Dermis blood vessel endothelial cell (primary cell): ENCODE measurements around the gene MBP. TPM values are rescaled to one million over a fixed set of nuclear protein-coding genes. Genes with fewer than 3 reads are reported as not detected.
A peak's percentile ranks its signal among the peaks of the same experiment; 100 is the strongest.

Experiments used
- DNase-seq: peaks from one replicate; pipeline ENCODE4 v3.0.0; 2010
- total RNA-seq: library from RNA; depleted of rRNA; stranded (reverse); fragments of >200 nt; gene quantifications from 2 replicates; pipeline ENCODE4 v1.2.3, GENCODE V29; 2014

Gene MBP
- total RNA-seq, 1 donor from 2014 or later = 6.3 TPM

DNA sequence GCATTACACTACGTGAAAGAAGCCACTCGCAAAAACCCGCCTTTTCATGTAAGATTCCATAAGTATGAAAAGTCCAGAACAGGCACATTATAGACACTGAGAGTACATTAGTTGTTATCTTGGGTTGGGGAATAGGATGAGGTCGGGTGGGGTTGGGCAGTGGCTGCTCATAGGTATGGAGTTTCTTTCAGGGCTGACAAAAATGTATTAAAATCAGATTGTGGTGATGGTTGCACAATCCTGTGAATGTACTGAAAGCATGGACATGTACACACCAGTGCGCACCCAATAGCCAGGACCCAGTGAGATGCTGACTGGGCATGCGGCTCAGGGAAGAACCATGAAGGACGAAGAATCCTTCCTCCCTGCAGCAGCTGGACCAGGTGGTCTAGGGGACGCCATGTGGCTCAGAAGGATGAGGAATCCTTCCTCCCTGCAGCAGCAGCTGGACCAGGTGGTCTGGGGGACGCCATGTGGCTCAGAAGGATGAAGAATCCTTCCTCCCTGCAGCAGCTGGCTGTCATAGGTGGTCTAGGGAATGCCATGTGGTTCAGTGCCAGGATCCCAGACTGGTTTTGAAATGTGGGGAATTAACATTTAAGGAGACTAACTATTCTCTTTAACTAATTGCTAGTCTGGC is 50.1 kb downstream of the MBP start:
- no peak for DNase-seq

DNA sequence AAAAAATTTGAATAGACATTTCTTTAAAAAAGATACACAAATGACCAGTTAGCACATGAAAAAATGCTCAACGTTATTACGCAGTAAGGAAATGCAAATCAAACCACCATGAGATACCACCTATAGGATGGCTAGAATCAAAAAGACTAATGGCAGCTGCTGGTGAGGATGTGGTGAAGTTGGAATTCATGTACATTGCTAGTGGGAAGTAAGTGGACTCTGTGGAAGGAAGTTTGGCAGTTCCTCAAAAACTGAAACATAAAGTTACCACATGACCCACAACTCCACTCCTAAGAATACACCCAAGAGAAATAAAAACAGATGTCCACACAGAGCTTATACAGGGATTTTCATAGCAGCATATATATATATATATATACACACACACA is 51.2 kb downstream of the MBP start:
- no peak for DNase-seq

DNA sequence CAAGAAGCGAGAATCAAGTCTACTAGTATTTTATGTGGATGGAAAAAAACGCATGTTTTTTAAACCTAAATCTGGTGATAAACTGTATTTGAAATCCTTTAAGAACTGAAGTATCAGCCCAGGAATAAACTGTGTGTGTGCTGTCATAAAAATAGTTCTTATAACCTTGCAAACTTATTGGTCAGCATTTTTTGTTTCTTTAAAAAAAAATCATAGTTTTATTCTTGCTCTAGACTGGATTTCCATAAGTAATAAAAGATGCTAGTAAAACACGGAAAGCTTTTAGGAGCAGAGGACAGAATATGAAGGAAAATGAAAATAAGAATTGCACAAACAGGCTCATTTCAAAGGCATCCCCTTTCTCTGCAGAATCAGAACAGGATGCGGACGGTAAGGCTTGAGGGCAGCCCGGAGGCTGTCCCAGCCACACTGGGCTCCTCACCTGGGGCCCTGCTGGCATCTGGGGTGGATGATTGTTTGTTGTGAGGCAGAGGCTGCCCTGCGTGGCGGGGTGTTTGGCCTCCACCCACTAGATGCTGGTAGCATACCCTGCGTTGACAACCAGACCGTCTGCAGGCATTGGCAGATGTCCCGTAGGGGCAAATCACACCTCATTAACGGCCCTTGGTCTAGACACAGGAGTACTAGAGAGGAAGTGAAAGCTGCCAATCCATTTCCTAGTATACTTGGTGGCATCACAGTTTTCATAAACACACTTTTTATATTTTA is 52.5 kb downstream of the MBP start:
- peak; percentile 45 for DNase-seq

DNA sequence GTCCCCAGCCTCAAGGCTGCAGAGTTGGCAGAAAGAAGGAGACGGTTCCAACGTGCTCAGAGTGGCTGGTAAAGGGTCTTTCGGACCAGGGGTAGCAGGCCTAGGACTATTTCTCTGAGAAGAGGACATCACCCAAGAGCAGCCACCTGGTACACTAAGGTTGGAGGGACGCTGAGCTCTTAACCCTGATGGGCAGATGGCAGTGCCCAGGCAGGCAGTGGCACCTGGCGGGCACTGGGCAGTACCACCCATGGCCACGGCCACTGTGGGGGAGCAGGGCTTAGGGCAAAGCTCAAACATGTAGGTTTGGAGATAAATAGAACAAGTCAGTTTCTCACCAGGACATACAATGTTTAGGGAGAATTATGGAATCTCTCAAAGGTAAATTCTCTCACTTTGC is 53.5 kb downstream of the MBP start:
- no peak for DNase-seq

DNA sequence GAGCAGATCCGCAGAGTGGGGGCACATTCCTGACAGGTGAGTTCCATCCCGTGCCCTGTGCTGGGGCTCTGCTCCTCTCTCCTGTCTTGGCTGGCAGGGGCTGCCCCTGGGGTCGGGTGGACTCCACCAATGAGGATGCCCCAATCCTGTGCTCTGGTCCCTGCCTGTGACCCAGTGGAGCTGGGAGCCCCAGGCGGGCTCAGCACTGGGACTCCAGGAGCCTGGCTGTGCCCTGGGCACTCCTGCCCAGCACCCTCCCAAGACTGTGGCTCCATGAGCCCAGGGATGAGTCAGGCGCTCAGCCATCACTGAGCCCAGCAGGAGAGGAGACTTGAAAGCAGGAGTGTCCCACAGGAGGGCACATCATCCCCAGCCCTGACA is 53.9 kb downstream of the MBP start:
- DNase-seq = no peak

DNA sequence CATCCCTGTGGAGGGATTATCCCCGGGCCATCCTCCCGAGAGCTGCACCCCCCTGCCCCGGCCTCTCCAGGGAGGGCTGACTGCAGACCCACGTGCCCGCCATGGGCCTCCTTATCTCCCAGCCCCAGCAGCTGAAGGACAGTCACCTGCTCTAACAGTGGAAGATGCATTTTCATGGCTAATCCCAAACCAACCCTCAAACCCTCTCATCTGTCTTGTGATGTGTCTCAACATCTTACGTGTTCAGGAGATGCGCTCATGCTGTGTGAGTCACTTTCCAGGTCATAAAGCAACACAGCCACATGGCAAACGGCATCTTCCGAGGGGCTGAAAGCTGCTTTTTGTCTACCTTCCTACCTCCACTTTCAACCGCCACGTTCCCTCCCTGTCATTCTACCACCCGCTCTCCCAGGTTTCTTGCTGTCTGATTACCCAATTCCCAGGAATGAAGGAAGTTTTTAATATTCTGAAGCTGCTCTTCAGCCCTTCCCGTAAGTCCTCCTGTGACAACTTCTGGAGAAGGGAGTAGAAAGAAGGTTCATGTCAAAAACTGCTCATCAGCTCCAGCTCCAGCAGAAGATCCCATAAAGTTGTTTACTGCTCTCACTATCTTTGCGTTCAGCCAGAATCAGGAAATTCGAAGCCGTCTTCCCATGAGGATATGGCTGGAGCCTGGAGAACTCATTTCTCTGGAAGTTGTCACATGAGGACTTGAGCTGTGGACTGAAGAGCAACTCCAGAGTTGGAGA is 54.5 kb downstream of the MBP start:
- no peak for DNase-seq

DNA sequence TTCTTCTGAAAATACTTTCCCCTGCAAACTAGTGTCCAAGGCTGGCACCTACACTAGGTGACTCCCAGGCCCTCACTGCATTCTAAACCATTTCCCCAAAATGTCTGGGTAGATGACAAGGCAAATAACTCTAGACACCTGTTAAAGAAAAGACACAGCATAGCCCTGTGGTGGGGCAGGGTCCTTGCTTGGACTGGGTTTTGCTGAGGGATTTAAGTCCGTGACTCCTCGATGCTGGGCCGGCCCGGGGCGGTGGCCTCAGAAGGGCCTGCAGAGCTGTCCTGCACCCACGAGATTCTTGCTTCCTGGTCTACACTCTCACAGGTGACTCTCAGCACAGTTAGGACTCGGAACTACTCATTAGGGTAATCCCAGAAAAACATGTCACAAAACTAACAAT is 55.2 kb downstream of the MBP start:
- DNase-seq = no peak

DNA sequence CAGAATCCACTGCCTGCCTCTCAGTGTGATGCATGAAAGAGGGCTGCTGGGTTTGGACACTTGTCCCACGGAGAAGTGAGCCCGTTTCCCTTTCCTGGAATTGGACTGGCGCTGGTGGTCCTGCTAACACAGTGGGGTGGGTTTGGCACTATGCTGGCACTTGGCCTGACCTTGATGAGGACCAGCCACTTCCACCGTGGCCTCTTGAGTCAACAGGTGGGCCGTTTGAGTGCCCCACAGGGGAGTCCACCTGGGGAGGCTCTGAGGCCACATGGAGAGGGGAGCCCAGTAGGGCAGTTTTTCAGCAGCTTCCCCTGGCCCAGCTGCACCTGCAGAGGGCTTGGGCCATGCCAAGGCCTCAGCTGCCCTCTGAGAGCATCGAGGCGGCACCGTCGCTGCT is 56.5 kb downstream of the MBP start:
- DNase-seq = no peak

DNA sequence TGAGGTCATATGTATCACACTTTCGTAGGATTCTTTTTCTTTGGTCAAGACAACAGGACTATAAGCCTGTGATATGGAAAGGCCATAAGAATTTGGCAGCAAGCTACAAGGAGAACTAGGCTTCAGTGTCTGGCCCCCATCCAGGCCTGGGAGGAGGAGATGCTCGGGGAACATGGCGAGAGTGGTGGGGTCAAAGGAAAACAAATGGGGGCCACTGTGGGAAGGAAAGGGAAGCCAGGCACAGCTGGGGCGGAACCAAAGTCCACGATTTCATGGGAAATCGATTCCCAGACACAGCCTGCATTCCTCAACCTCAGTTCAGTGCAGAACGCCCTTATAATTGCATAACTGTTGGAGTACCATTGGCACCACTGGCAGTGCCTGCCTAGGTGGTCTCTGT is 58.2 kb downstream of the MBP start:
- no peak for DNase-seq

DNA sequence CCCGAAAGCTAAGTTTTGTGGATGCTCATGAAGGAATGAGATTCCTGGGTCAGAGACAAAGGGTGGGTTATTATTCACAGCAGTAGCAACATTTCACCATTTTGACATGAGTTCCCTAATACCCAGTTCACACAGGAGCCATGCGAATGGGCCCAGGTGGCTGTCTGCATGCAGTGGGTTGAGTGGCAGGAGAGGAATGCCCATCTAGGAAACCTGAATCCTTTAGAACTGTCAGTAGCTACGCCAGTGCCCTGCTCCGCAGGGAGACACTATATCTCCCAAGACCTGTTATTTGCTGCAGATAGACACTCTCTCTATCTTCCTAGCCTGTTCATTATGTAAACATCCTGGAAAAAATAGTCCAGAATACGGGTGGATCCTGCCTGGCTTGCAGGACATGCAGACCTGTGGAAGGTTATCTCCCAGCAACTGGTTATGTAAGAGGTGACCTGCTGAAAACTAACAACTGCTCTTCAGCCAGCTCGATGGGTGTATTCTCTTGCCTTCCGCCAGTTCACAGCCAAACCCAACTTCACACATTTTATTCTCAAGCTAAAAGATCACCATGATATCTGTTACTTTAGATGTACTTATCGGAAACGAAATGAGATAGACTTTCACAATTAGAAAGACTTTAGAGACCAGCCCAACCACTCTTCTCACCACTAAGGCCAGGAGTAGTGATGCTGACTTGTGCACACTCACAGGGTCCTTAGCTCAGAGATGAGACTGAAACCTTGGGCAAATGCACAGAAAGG is 59.1 kb downstream of the MBP start:
- DNase-seq = no peak

DNA sequence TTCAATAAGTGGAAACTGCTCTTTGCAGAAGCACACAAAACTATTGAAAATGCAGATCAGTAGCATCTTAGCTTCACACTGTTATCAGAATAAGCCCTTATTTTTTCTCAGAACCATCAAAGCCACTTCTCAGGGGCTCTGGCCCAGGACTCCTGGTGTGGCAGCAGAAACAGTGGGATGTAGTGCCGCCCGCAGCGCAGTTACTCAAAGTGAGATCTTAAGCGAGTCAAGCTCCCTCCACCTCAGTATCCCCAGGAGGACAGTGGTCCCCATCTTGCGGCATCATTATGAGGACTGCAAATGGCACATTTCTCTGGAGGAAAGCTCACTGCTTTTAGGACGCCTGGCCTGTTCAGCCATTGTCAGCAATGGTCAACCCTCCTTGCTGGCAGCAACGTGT is 60.0 kb downstream of the MBP start:
- no peak for DNase-seq

DNA sequence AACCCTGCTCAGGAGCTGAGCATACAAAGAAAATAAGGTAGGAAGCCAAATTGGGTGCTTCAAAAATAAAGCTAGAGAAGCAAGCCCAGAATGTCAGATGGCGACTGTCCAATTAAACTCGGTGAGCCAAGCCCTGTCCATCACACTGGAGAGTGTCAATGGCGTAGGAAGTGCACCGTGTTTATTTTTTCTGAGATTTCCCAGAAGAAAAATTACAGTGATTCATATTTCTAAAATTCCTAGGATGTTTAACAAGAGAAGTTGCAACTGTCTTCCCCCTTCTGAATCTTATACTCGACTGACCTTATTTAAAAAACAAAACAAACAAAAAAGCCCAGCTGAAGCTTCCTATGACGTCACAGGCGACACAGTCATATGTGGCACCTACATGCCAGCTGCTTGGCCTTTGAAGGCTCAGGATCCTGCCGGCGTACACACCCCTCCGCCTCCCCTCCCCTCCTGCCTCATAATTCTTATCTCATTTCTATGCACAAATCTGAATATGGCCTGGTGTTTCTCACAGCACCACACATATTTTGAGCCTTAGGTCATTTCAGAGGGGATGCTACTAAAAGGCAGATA is 60.8 kb downstream of the MBP start:
- peak; percentile 89 for DNase-seq

DNA sequence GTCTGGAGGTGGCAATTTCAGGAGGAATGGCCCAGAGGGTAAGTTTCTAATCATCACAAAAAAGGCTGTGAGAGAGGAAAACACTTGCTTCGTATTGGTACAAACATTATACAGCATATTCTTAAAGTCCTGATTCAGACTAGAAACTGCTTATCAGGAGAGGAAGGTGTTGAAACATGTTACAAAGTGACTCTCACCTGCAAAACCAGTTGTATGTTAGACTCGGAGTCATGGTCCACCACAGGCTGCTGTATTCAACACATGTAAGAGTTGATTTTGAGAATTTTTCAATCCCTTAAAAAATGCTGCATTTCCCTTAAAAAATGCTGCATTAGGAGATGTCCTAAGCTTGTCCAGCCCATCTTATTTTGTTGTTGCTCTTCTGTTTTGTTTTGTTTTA is 61.5 kb downstream of the MBP start:
- no peak for DNase-seq

DNA sequence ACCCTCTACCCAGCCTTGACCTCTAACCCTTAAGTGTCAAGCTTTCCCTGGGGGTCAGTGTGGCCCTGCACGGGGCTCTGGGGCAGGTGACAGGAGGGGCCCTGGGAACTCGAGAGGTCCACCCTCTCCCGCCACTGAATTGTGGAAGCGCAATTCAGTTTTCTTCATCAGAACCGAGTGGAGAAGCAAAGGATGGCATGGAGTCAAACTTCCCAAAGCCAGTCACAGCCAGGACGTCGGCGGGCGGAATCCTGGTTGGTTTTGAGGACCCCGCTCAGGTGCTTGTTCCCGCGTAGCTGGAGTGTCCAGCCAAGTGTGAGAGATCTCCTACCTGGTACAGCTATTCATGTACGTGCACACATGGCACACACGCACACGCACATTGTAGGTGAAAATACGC is 62.0 kb downstream of the MBP start:
- no peak for DNase-seq

DNA sequence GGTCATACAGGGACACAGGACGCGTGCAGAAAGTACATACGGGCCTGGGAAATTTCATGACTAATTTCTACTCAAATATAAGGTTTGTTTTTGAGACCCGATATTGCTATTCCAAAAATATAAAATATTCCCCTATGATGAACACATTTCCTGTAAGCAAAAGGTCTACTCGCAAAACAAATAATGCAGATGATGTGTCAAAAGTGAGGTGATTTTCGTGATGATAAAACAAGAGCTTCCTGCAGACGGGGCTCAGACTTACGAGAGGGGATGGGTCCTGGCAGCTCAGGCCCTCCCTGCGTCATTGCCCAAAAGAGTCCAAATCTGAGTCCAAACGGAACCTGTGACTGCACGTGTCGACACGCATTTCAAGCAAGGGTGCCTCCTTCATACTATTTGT is 62.7 kb downstream of the MBP start:
- DNase-seq = peak; percentile 42

DNA sequence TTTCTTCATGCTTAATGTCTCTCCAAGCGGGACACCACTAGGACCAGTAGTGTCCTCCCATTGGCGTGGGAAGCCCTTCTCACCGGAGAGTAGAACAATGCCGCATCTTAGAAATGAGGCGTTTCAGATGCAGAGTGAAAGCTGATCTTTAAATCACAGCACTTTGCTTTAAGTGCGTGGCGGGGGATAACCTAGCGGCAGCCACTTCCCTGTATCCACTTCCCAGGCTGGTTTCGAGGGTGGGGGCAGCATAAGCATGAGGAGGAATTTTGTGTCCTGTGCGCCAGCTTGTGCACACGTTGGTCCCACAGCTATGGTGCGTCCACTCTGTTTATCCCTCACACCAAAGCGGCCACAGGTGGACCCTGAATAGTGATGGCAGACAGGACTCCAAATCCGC is 63.1 kb downstream of the MBP start:
- DNase-seq = no peak

DNA sequence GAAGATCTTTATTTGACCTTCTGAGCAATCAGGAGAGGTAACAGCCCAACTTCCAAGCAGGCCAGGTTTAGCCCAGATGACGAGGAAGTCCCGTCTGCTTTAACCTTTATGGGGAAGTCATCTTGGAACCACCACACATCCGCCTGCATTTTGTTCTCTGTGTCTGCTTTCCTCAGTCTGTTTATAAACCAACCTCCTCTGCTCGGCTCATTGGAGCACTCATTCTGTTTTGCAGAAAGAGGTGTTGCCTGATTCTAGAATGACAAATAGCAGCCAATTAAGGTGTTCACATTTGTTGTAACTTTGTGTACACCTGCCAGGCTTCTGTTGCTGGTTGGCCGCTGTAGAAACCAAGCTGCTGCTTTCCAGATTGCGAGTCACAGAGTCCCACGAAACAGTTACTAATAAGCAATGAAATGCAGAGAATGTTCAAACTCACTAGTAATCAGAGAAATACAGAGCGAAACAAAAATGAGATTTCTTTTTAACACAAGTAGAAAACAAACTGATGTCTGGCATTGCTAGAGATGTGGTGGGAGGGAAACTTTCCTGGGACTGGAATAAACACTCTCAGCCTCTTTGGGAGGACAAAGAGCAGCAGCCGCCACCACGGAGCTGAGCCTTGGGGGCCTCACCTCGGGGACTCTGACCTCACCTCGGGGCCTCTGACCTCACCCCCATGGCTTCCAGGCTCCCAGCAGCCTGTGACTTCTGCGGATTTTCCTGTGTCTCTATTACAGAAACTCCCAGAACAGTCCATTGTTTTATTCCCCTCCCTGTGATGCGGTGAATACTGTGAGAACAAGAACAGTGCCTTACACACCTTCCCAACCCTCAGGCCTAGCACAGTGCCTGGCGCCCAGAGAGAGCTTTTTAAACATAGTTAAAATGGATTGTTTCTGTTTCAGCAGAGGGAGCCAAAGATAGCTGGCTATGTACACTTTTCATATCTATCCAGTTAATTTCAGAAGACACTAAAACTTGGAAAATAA is 64.0 kb downstream of the MBP start:
- no peak for DNase-seq

DNA sequence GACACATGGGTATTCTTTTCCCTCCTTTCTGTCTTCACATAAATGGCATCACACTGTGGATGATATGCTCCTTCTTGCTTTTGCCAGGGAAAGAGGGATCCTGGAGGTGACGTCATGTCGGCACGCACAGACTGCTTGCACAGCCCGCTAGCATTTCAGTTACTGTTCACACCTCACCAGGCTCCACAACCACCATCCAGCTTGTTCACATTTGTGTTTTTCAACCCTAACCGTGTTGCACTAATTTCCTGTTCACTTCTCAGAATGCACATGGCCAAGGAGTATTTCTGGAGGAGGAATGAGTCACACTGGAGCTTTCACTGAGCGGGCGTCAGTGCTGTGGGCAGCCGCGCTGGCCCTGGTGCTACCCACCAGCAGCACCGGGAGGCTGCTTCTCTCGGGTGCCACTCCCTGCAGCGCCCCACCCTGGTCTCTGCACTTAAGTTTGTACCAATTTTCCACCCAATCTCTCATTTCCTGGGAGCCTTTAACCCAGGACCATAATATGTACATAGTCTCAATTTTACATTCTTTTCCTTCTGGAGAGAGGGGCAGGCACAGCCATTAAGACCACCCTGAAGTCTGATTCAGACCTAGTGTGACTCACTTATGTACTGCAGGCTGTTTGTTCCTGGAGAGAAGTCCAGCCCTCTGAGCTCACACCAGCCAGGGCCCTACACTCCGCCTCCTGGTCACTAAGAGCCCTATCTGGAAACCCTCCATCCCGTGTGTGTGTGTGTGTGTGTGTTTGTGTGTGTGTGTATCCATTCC is 65.1 kb downstream of the MBP start:
- peak; percentile 93 for DNase-seq

DNA sequence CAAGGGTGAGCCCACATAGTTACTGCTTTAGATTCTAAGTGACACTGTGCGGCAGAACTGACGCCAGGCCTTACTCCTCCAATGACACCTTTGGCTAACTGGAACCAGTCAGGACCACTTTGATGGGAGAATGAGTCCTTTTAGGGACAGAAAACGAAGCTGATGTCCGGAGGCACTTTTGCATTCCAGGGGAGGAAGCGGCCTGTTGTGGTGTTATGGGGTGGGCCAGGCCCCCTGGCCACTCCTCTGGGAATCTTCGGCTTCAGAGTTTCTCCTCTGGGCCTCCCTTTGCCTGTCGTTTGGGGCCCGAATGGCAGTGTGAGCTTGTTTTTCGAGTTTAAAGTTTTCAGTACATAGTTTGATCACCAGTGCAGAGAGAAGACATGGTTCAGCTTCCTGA is 65.9 kb downstream of the MBP start:
- no peak for DNase-seq

DNA sequence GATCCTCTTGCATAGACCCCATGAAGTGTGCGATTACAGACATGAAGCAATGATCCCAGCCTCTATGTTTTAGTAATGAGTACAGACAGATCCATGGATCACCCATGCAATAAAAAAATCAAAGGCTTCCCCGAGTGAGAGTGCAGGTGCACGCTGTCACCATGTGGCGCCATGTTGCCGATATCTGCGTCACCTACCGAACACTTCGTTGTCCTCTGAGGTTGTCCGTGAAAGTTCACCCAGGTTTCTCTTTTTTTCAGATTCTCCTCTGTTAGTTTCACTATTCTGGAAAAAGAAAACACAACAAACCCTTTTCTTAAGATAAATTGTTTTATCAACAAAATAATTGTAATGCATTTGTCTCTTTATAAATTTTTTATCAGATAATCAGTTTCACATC is 66.5 kb downstream of the MBP start:
- DNase-seq = no peak
